Measurements from ENCODE around the gene DNMT3B. TPM values are rescaled to one million over a fixed set of nuclear protein-coding genes. Genes with fewer than 3 reads are reported as not detected.

The DNMT3B gene
- total RNA-seq, 1 experiment from 2014 or later = 3.5 TPM

DNA sequence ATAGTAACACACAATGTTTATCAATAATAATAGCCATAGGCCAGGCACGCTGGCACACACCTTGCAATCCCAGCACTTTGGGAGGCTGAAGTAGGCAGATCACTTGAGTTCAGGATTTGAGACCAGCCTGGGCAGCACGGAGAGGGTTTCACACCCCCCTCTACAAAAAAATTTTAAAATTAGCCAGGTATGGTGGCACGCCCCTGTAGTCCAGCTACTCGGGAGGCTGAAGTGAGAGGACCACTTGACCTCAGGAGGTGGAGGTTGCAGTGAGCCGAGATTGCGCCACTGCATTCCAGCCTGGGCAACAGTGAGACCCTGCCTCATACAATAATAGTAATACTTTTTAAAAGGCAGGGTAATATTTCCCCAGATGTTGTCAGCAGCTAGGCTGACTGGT is 49.7 kb downstream of the DNMT3B start:
- H3K9me3 ChIP-seq (ENCODE audit: control insufficient read depth, insufficient read depth, low read depth, low read length) = no peaks in the 10 kb centered on the region
- intact Hi-C loops (cut with micrococcal nuclease; ENCODE audit: unreplicated experiment) (no loop called here), in situ Hi-C loops (cut with HindIII; ENCODE audit: low pct_unique_long_range_greater_than_20kb, low sequenced_read_pairs) (no loop called here)
- ChIA-PET CTCF (no interaction called here), POLR2A (no interaction called here)
- H3K27me3 ChIP-seq (ENCODE audit: control insufficient read depth, insufficient read depth, low read length) = no peaks in the 10 kb centered on the region
- no peak overlapping the region for H3K27ac ChIP-seq (ENCODE audit: low read length)
- H3K4me3 ChIP-seq (ENCODE audit: low read depth in 2 of 2, low read length in 2 of 2) = no peak overlapping the region
- H3K36me3 ChIP-seq (ENCODE audit: control insufficient read depth, insufficient read depth, low read length) = no peaks in the 10 kb centered on the region
- no peaks in the 10 kb centered on the region for H3K4me1 ChIP-seq (ENCODE audit: control insufficient read depth, insufficient read depth, low read length)
- DNase-seq (ENCODE audit: low read depth, low spot score) (no peak), ATAC-seq (no peak)
- BruUV-seq (replicated peaks) = no TSS peak
- TF ChIP-seq, protein P1, sequence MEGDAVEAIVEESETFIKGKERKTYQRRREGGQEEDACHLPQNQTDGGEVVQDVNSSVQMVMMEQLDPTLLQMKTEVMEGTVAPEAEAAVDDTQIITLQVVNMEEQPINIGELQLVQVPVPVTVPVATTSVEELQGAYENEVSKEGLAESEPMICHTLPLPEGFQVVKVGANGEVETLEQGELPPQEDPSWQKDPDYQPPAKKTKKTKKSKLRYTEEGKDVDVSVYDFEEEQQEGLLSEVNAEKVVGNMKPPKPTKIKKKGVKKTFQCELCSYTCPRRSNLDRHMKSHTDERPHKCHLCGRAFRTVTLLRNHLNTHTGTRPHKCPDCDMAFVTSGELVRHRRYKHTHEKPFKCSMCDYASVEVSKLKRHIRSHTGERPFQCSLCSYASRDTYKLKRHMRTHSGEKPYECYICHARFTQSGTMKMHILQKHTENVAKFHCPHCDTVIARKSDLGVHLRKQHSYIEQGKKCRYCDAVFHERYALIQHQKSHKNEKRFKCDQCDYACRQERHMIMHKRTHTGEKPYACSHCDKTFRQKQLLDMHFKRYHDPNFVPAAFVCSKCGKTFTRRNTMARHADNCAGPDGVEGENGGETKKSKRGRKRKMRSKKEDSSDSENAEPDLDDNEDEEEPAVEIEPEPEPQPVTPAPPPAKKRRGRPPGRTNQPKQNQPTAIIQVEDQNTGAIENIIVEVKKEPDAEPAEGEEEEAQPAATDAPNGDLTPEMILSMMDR (IDR thresholded peaks at IDR 0.05) = no peak
- TF ChIP-seq, protein P2, sequence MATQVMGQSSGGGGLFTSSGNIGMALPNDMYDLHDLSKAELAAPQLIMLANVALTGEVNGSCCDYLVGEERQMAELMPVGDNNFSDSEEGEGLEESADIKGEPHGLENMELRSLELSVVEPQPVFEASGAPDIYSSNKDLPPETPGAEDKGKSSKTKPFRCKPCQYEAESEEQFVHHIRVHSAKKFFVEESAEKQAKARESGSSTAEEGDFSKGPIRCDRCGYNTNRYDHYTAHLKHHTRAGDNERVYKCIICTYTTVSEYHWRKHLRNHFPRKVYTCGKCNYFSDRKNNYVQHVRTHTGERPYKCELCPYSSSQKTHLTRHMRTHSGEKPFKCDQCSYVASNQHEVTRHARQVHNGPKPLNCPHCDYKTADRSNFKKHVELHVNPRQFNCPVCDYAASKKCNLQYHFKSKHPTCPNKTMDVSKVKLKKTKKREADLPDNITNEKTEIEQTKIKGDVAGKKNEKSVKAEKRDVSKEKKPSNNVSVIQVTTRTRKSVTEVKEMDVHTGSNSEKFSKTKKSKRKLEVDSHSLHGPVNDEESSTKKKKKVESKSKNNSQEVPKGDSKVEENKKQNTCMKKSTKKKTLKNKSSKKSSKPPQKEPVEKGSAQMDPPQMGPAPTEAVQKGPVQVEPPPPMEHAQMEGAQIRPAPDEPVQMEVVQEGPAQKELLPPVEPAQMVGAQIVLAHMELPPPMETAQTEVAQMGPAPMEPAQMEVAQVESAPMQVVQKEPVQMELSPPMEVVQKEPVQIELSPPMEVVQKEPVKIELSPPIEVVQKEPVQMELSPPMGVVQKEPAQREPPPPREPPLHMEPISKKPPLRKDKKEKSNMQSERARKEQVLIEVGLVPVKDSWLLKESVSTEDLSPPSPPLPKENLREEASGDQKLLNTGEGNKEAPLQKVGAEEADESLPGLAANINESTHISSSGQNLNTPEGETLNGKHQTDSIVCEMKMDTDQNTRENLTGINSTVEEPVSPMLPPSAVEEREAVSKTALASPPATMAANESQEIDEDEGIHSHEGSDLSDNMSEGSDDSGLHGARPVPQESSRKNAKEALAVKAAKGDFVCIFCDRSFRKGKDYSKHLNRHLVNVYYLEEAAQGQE (IDR thresholded peaks at IDR 0.05; ENCODE audit: insufficient read depth in 1 of 2, low read depth in 2 of 2, low read length in 1 of 2) = no peak
- TF ChIP-seq SIN3A (IDR thresholded peaks at IDR 0.05; ENCODE audit: borderline replicate concordance, insufficient read depth, low read depth, low read length) = no peak
- no peak for TF ChIP-seq POLR2AphosphoS5 (IDR thresholded peaks at IDR 0.05; ENCODE audit: low read depth, low read length)
- no peak for TF ChIP-seq TCF7L2 (IDR thresholded peaks at IDR 0.05; ENCODE audit: low read depth, low read length)

DNA sequence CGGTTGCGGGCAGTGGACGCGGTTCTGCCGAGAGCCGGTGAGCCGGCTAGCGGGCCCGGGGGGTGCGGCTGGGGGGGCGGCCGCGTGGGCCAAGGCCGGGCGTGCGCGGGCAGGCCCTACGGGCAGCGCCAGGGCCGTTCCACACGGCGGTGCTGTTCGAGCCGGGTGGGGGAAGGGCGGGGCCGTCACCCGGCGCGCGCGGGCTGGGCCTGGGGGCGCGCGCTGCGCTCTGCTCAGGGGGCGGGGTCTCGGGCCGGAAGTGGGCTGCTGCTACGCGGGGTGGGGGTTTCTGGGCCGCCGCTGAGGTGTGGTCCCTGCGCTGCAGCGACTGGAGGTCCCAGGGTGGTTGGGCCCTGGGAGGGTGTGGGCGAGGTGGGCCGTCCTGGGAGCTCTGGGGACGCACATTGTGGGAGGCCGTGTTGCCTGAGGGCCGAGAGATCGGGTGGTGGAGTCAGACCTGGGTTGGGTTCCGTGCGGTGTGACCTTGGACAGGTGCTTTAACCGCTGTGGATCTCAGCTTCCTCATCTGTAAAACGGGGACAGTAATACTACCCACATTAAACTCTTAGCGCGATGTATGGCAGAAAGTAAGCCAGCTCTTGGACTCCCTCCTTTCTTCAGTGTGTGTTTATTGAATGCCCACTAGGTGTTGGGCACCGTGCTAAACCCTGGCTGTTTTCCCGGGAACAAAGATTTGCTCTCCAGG is 58.0 kb downstream of the DNMT3B start:
- no peaks in the 10 kb centered on the region for H3K36me3 ChIP-seq (ENCODE audit: control insufficient read depth, insufficient read depth, low read length)
- POLR2A ChIA-PET = interaction anchor here (0.7 kb wide), 5 partner anchors 17 to 1109 kb away, joined by 4 to 10 read pairs (median 6); no protein-coding TSS in a partner anchor
- H3K4me1 ChIP-seq (ENCODE audit: control insufficient read depth, insufficient read depth, low read length) = peaks cover 24% of the 10 kb centered on the region
- peak overlapping the region; percentile 61 to 96 for H3K4me3 ChIP-seq (ENCODE audit: low read depth in 2 of 2, low read length in 2 of 2)
- no peaks in the 10 kb centered on the region for H3K9me3 ChIP-seq (ENCODE audit: control insufficient read depth, insufficient read depth, low read depth, low read length)
- DNase-seq (ENCODE audit: low read depth, low spot score) = no peak
- peak overlapping the region; percentile 84 for H3K27ac ChIP-seq (ENCODE audit: low read length)
- TF ChIP-seq POLR2AphosphoS5 (IDR thresholded peaks at IDR 0.05; ENCODE audit: low read depth, low read length) (peak; percentile 48), TCF7L2 (IDR thresholded peaks at IDR 0.05; ENCODE audit: low read depth, low read length) (no peak), SIN3A (IDR thresholded peaks at IDR 0.05; ENCODE audit: borderline replicate concordance, insufficient read depth, low read depth, low read length) (peak; percentile 65; the same call in 1 of the 2 replicates)
- no peaks in the 10 kb centered on the region for H3K27me3 ChIP-seq (ENCODE audit: control insufficient read depth, insufficient read depth, low read length)
- TSS peak; percentile 82 for BruUV-seq (replicated peaks)
- intact Hi-C loops (cut with micrococcal nuclease; ENCODE audit: unreplicated experiment) (no loop called here), in situ Hi-C loops (cut with HindIII; ENCODE audit: low pct_unique_long_range_greater_than_20kb, low sequenced_read_pairs) (no loop called here)
- peak; percentile 94 for ATAC-seq
- CTCF ChIA-PET = interaction anchor here (0.6 to 0.7 kb wide), 3 partner anchors 23 to 1359 kb away, joined by 4 to 9 read pairs (median 5); no protein-coding TSS in a partner anchor
